ENCODE results near the gene SLC45A1.
"Not testable (repeated sequence)": the region's sequence is repeated elsewhere in the genome, so short reads cannot be mapped to it uniquely, and the experiment has no call there.

The SLC45A1 gene

DNA sequence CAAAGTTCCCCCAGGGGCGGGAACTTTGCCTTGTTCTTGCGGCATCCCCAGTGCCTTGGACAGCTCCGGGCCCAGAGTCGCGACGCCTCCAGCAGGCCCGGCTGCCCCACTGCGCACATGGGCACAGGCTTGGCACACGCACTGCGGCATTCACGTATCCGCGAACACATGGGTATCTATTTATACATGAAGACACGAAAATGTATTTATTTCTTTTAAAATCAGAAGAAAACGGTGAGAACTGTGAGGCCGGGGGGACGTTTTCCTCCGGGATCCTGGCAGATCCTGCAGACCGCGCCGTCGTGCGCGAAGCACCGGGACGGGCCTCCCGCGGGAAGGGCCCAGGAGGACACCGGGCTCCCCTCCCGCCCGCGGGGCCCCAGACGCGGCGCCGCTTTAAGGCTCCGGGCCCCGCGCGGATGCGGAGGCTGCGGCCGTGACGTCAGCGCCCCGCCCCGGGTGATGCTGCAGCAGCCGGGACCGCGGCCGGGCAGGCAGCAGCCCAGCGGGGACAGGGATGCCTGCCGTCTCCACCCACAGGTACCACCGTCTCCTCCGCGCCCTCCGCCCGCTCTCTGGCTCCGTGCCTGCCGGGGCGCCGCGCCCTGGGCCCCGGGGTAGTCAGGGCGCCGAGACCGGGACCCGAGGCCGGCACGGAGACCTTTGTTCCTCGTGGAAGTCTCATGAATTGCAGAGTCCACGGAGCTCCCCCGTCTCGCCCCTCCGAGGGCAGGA is at the start of gene SLC45A1:
TSS of gene SLC45A1 (plus strand) at position 468 of the 735 bp plus-strand sequence. CDS start 6,216 bp downstream, outside the sequence.
- peak; percentile 65 for DNase-seq (ENCODE audit: low read depth)

- no peak for DNase-seq (ENCODE audit: low read depth)
Measured at GRCh38 chr1:8273036-8273435, 44.9 kb upstream of the SLC45A1 start.

GRCh38 chr1:8274352-8274751 is 43.6 kb upstream of the SLC45A1 start:
- no peak for DNase-seq (ENCODE audit: low read depth)

DNA sequence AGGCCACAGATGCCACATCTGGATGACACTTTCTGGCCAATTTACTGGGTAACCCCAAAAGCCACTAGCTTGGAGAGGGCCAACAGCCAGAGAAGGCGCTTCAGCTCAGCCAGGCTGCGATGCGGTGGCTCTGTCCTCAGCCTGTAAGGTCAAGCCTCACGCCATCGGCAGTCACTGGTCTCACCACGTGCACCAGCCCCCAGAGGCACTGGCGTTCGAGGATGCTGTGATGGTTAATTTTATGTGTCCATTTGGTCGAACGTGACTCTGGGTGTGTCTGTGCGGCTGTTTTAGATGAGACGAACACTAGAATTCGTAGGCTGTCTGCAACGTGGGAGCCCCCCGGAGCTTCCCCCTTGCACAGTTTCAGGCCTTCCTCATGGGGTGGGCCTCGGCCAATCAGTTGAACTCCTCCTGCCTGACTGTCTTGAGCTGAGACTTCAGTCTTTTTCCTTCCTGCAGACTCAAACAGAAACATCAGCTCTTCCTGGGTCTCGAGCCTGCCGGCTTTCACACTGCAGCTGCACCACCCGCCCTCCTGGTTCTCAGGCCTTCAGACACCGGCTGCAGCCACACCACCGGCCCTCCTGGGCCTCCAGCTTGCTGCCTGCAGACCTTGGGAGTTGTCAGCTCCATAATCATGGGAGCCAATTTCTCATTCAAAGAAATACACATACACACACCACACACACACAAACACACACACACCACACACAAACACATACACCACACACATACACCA is 41.6 kb upstream of the SLC45A1 start:
- DNase-seq (ENCODE audit: low read depth), result no peak

DNA sequence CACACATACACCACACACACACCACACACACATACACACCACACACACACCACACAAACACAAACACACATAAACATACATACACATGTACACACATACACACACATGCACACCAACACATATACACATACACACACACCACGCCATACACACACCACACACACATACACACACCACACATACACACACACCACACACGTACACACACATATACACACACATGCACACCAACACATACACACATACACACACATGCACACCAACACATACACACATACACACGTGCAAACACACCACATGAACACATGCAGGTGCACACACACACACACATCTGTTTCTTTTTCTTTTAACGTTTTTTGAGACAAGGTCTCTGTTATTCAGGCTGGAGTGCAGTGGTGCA is 41.0 kb upstream of the SLC45A1 start:
- DNase-seq (ENCODE audit: low read depth), result no peak

DNA sequence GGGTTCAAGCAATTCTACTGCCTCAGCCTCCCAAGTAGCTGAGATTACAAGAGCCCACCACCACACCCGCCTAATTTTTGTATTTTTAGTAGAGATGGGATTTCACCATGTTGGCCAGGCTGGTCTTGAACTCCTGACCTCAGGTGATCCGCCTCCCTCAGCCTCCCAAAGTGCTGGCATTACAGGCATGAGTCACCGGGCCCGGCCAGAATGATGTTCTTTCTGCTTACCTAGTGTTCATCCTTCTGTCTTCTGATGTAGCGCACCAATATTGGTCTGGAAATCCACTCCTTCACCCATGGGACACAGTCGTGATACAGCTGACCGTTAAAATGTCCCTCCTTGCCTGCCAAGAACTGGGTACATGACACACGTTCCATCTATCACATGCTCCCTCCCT is 39.2 kb upstream of the SLC45A1 start:
- not testable (repeated sequence) for DNase-seq (ENCODE audit: low read depth)

DNA sequence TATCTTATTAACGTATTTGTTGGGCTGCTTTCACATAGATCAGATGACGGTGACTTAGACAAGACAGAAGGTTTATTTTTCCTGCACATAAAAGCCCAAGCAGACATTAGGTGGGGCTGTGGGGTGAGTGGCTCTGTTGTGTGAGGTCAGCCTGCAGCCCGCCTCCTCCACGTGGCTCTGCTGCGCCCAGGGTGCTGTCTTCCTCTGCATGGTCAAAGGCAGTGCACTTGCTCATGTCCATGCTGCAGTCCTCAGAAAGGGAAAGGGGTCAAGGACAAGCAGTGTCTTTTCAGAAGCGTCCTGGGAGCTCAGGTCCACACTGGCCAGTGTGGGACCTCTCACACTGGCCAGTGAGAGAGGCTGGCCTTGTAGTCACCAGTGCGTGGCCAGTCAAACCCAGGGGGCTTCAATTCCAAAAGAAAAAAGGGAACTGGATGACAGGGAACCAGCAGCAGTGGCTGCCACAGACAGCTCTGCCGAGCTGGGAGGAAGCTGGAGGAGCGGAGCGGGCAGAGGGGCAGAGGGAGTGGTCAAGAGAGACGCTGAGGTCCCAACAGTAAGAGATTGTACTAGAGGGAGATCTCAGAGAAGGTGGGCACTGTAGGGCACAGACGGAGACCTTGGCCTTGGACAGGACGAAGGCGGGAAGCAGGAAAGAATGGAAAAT is 35.9 kb upstream of the SLC45A1 start:
- DNase-seq (ENCODE audit: low read depth), result no peak

DNA sequence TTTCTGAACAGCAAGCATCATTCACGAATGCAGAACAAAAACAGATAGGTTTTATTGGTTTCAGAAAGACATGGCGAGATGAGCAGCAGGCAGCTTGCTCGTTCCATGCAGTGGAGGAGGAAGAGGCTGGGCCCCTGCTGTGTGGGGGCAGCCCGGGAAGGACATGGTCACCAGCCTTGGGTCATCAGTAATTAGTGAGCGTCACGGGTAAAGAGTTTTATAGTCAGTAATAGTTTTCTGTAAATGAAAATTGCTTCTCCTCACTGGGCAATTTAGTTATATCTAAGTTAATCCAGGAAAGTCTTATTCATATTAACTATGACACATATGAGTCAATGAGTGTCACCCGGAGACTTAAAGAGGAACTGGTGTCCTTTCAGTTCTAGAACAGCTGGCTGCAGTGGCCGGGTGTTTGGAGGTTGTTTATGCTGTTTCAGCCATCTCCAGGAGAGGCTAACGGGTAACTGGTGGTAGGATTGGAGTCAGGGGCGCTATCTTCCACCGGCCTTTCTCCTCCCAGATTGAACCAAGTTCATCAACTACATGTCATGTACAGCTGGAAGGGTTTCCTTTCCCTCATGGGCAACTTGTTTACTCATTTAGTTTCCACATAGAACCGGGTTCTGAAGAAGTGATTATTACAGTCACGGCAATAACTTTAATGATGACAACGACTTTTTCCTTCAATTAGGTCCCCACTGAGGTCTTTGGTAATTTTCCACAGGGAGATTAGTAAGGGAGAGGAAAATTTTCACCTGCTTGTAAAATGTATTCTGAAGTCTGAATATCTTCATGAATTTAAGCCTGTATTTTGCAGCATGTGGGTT is 34.6 kb upstream of the SLC45A1 start:
- no peak for DNase-seq (ENCODE audit: low read depth)

DNA sequence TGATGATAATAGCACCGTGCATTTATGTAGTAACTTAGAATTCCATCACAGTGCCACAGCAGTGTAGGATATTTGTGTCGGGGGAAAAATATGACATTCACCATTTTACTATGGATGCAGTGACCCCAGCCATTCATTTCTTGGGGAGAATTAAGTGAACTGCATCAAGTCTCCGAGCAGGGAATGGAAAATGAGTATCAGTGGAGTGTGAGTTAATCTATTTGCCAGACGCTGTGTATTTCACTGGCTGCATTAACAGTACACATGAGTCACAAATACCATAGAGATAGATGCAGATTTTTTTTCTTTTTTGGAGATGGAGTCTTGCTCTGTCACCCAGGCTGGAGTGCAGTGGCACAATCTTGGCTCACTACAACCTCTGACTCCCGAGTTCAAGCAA is 33.8 kb upstream of the SLC45A1 start:
- no peak for DNase-seq (ENCODE audit: low read depth)

DNA sequence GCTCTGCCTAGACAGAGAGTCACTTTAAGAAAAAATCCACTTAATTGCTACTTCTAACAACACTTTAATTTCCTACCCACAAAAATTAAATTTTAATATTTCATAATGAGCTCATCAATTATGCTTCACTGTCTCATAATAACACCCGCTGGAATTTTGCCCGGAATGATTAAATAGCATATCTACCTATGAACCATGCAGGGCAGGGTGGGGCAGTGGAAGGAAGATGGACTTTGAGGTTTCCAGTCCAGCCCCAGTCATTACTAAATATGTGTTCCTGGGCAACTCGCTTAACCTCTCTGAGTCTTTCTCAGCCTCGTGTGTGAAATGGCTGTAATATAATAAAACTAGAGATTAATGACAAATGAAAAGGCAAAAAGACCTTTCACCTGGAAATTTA is 32.8 kb upstream of the SLC45A1 start:
- no peak for DNase-seq (ENCODE audit: low read depth)

GRCh38 chr1:8285965-8286364 is 31.9 kb upstream of the SLC45A1 start:
- DNase-seq (ENCODE audit: low read depth), result no peak

- DNase-seq (ENCODE audit: low read depth), result no peak
Measured at GRCh38 chr1:8293118-8293517, 24.8 kb upstream of the SLC45A1 start.

DNA sequence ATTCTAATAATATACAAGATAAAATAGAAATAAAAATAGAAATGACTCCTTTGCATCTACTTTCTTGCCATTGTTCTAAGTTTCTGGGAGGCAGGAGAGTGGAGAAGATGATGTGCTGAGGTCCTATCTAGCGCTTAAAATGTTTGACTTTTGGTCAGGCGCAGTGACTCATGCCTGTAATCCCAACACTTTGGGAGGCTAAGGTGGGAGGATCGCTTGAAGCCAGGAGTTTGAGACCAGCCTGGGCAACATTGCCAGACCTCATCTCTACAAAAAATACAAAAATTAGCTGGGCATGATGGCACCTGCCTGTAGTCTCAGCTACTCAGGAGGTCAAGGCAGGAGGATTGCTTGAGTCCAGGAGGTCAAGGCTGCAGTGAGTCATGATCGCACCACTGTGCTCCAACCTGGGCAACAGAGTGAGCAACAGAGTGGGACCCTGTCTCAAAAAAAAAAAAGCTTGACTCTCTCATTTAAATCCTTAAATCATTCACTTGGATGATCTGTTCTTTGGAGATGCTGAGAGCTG is 24.2 kb upstream of the SLC45A1 start:
- no peak for DNase-seq (ENCODE audit: low read depth)

- DNase-seq (ENCODE audit: low read depth), result no peak
Measured at GRCh38 chr1:8294170-8294697, 23.7 kb upstream of the SLC45A1 start.

DNA sequence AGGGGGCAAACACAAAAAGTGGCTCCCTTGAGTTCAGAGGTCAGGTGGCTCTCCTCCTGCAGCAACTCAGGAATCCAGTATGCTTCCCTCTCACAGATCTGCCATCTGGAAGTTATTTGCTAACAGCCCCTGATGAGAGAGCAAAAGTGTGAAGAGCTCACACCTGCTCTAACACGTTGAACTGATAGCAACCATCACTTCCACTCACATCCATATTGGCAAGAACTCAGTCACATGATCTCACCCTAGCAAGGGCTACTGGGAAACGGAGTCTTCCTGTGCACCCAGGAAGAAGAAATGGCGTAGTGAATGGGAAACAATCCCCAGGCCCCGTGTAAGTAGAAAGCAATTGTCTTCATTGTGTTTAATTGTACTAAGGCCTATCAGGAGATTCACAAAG is 20.7 kb upstream of the SLC45A1 start:
- no peak for DNase-seq (ENCODE audit: low read depth)

DNA sequence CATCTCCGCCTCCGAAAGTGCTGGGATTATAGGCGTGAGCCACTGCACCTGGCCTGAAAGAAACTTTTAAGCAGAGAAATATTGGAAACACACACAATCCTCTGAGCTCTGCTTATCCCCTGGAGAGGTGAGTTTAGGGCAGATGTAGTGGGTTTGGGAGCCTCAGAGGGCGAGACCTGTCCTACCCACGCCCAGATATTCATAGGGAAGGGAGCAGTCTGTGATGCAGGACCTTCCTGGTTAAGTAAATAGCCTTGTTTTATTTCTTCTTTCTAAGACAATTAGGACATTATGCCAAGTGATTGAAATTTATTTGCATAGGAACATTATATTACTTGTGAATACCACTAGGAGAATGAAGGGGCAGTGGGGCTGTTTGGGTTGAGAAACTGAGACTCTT is 18.0 kb upstream of the SLC45A1 start:
- no peak for DNase-seq (ENCODE audit: low read depth)

DNA sequence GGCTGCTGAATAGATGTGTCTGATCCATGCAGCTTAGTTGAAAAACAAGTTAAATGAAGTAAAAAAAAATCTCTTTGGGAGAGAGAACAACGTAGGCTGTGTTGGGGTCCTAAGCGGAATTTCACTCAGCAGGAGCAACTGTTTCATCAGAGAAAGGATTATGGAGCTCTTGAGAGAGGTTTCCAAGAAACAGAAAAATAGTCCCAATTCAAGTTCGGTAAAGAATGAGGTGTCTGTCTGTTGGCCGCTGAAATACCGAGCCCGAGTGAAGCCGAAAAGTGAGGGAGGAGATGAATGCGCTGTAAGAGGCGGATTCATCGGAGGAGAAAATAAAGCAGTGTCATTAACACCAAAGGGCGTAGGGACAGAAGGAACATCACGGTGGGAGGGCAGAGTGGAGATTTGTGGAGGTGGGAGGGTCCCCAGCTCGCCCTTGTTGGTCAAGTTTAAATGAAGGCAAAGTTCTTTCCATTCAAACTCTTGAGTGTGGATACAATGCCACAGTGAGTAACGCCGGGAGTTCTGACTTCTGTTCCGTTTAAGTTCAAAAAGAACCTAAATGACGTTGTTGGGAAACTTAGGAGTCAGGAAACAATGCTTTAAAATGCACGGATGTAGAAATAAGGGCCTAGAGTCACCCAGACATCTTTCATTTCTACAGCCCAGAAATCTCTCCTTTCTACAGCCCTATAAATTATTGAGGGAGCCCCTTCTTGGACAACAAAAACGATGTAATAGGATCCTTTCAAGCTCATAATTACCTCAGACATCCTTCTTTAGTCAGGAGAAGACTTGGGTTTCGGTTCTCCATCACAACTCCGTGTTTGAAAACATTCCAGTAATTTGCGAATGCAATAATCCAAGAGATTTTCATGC is 15.6 kb upstream of the SLC45A1 start:
- no peak for DNase-seq (ENCODE audit: low read depth)

- DNase-seq (ENCODE audit: low read depth), result no peak
Measured at GRCh38 chr1:8303141-8303540, 14.8 kb upstream of the SLC45A1 start.

GRCh38 chr1:8303876-8304275 is 14.0 kb upstream of the SLC45A1 start:
- DNase-seq (ENCODE audit: low read depth), result no peak

DNA sequence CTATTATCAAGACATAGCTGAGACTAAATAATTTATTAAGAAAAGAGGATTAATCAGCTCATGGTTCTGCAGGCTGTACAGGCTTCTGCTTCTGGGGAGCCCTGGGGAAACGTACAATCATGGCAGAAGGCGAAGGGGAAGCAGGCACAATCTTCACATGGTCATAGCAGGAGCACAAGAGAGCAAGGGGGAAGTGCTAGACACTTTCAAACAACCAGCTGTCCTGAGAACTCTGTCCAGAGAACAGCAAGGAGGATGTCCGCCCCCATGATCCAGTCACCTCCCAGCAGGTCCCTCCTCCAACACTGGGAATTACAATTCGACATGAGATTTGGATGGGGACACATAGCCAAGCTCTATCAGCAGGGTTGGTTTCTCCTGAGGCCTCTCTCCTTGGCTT is 10.3 kb upstream of the SLC45A1 start:
- DNase-seq (ENCODE audit: low read depth), result no peak

Data from activated T-cell treated with anti-CD3 and anti-CD28 coated beads for 1 hour (primary cell).